Measurements from ENCODE around the gene PDE4D. TPM values are rescaled to one million over a fixed set of nuclear protein-coding genes. Genes with fewer than 3 reads are reported as not detected.

Gene PDE4D
- total RNA-seq, 4 donors from 2014 or later: 15.9 to 66.3 (median 48.7) TPM

- WGBS, 2 donors: 83 to 87% methylated on average over 9 of the region's 9 CpGs
- DNase-seq (ENCODE audit: low spot score in 2 of 2): no peak
- Histone ChIP-seq H3K27ac (no peak overlapping the region), H3K4me3 (no peak overlapping the region), H3K36me3 (no peaks in the 10 kb centered on the region), H3K4me1 (no peaks in the 10 kb centered on the region), H3K9me3 (no peaks in the 10 kb centered on the region), H3K27me3 (no peaks in the 10 kb centered on the region)
- no peak for TF ChIP-seq EP300 (IDR thresholded peaks at IDR 0.05)
- no peak for TF ChIP-seq POLR2A (IDR thresholded peaks at IDR 0.05)
- no peak for TF ChIP-seq CTCF (IDR thresholded peaks at IDR 0.05)
Observed at GRCh38 chr5:59430066-59430685, 463.4 kb downstream of the PDE4D start.

GRCh38 chr5:59428391-59428790 lies 465.1 kb downstream of the PDE4D start:
- WGBS, 2 donors: 63 to 64% methylated on average over 2 of the region's 2 CpGs
- DNase-seq (ENCODE audit: low spot score in 2 of 2): no peak

GRCh38 chr5:59424515-59424914 lies 469.0 kb downstream of the PDE4D start:
- Histone ChIP-seq H3K4me3 (no peak overlapping the region), H3K9me3 (no peaks in the 10 kb centered on the region), H3K4me1 (no peaks in the 10 kb centered on the region), H3K36me3 (no peaks in the 10 kb centered on the region), H3K27me3 (no peaks in the 10 kb centered on the region), H3K27ac (no peak overlapping the region)
- WGBS, 2 donors: 84 to 87% methylated on average over 3 of the region's 3 CpGs
- no peak for DNase-seq (ENCODE audit: low spot score in 2 of 2)
- no peak for TF ChIP-seq EP300 (IDR thresholded peaks at IDR 0.05)
- no peak for TF ChIP-seq CTCF (IDR thresholded peaks at IDR 0.05)
- TF ChIP-seq POLR2A (IDR thresholded peaks at IDR 0.05): no peak

More at GRCh38 chr5:59428391-59428790, 465.1 kb downstream of the PDE4D start:
- H3K27me3 ChIP-seq: no peaks in the 10 kb centered on the region
- no peaks in the 10 kb centered on the region for H3K36me3 ChIP-seq
- no peak overlapping the region for H3K27ac ChIP-seq
- no peaks in the 10 kb centered on the region for H3K4me1 ChIP-seq
- H3K4me3 ChIP-seq: no peak overlapping the region
- TF ChIP-seq CTCF (IDR thresholded peaks at IDR 0.05) (no peak), POLR2A (IDR thresholded peaks at IDR 0.05) (no peak), EP300 (IDR thresholded peaks at IDR 0.05) (no peak)
- H3K9me3 ChIP-seq: no peaks in the 10 kb centered on the region

- H3K9me3 ChIP-seq: no peaks in the 10 kb centered on the region
- TF ChIP-seq EP300 (IDR thresholded peaks at IDR 0.05) (no peak), POLR2A (IDR thresholded peaks at IDR 0.05) (no peak), CTCF (IDR thresholded peaks at IDR 0.05) (no peak)
- H3K4me3 ChIP-seq: no peak overlapping the region
- no peak for DNase-seq (ENCODE audit: low spot score in 2 of 2)
- H3K4me1 ChIP-seq: no peaks in the 10 kb centered on the region
- H3K27me3 ChIP-seq: no peaks in the 10 kb centered on the region
- no peaks in the 10 kb centered on the region for H3K36me3 ChIP-seq
- no peak overlapping the region for H3K27ac ChIP-seq
Observed at GRCh38 chr5:59423021-59423420, 470.5 kb downstream of the PDE4D start.

GRCh38 chr5:59421986-59422941 lies 471.3 kb downstream of the PDE4D start:
- no peaks in the 10 kb centered on the region for H3K27me3 ChIP-seq
- 64 to 71% methylated on average over 6 of the region's 6 CpGs for WGBS, 2 donors
- H3K4me1 ChIP-seq: no peaks in the 10 kb centered on the region
- H3K36me3 ChIP-seq: no peaks in the 10 kb centered on the region
- DNase-seq (ENCODE audit: low spot score in 2 of 2): no peak
- no peak overlapping the region for H3K27ac ChIP-seq
- TF ChIP-seq EP300 (IDR thresholded peaks at IDR 0.05) (no peak), POLR2A (IDR thresholded peaks at IDR 0.05) (no peak), CTCF (IDR thresholded peaks at IDR 0.05) (no peak)
- no peak overlapping the region for H3K4me3 ChIP-seq
- H3K9me3 ChIP-seq: no peaks in the 10 kb centered on the region

Measured in tibial nerve (tissue), 4 donors.